ENCODE results near the gene HDAC10.

HDAC10 gene

GRCh38 chr22:50250555-50251476, at the start of gene HDAC10:
Gene HDAC10, minus strand, starts transcription at chr22:50251265. Its CDS starts 233 bp downstream, at chr22:50251032.
- peak; percentile 78 for DNase-seq (ENCODE audit: extremely low spot score, insufficient read length, low read depth)

GRCh38 chr22:50300620-50301257, 49.7 kb upstream of the HDAC10 start:
- FAIRE-seq = no peak
- DNase-seq (ENCODE audit: extremely low spot score, insufficient read length, low read depth) = no peak

More at GRCh38 chr22:50250555-50251476, at the start of gene HDAC10:
- peak; percentile 89 for FAIRE-seq

GRCh38 chr22:50299785-50300619, 48.9 kb upstream of the HDAC10 start:
- DNase-seq (ENCODE audit: extremely low spot score, insufficient read length, low read depth) (no peak), FAIRE-seq (no peak)

- FAIRE-seq (no peak), DNase-seq (ENCODE audit: extremely low spot score, insufficient read length, low read depth) (no peak)
Measured at GRCh38 chr22:50298937-50299784, 48.1 kb upstream of the HDAC10 start.

- DNase-seq (ENCODE audit: extremely low spot score, insufficient read length, low read depth) (no peak), FAIRE-seq (no peak)
Measured at GRCh38 chr22:50298266-50298637, 47.2 kb upstream of the HDAC10 start.

GRCh38 chr22:50297510-50298265, 46.6 kb upstream of the HDAC10 start:
- FAIRE-seq = no peak

GRCh38 chr22:50296658-50297490, 45.8 kb upstream of the HDAC10 start:
- DNase-seq (ENCODE audit: extremely low spot score, insufficient read length, low read depth) = no peak

More at GRCh38 chr22:50297510-50298265, 46.6 kb upstream of the HDAC10 start:
- no peak for DNase-seq (ENCODE audit: extremely low spot score, insufficient read length, low read depth)

GRCh38 chr22:50294319-50294656, 43.2 kb upstream of the HDAC10 start:
- FAIRE-seq = no peak

More at GRCh38 chr22:50296658-50297490, 45.8 kb upstream of the HDAC10 start:
- FAIRE-seq = no peak

GRCh38 chr22:50293441-50294318, 42.6 kb upstream of the HDAC10 start:
- FAIRE-seq (no peak), DNase-seq (ENCODE audit: extremely low spot score, insufficient read length, low read depth) (no peak)

More at GRCh38 chr22:50294319-50294656, 43.2 kb upstream of the HDAC10 start:
- DNase-seq (ENCODE audit: extremely low spot score, insufficient read length, low read depth) = no peak

- DNase-seq (ENCODE audit: extremely low spot score, insufficient read length, low read depth) = no peak
- peak; percentile 79 for FAIRE-seq
Measured at GRCh38 chr22:50292643-50293440, 41.8 kb upstream of the HDAC10 start.

GRCh38 chr22:50289942-50290630, 39.0 kb upstream of the HDAC10 start:
- DNase-seq (ENCODE audit: extremely low spot score, insufficient read length, low read depth) (no peak), FAIRE-seq (no peak)

GRCh38 chr22:50289151-50289941, 38.3 kb upstream of the HDAC10 start:
- no peak for FAIRE-seq

GRCh38 chr22:50287731-50288130, 36.7 kb upstream of the HDAC10 start:
- FAIRE-seq (no peak), DNase-seq (ENCODE audit: extremely low spot score, insufficient read length, low read depth) (no peak)

More at GRCh38 chr22:50289151-50289941, 38.3 kb upstream of the HDAC10 start:
- no peak for DNase-seq (ENCODE audit: extremely low spot score, insufficient read length, low read depth)

GRCh38 chr22:50286701-50287318, 35.7 kb upstream of the HDAC10 start:
- no peak for FAIRE-seq
- no peak for DNase-seq (ENCODE audit: extremely low spot score, insufficient read length, low read depth)
